GM20000 (cell line): ENCODE data around the gene PPP1R3G.

Source experiments
- DNase-seq: peaks from one replicate; pipeline ENCODE4 v3.0.0; 2012; ENCODE audit warnings: low spot score
- TF ChIP-seq, protein P1 (sequence below): IDR thresholded peaks from 2 replicates; pipeline ENCODE4 v1.5.1; 2012; ENCODE audit warnings: mild to moderate bottlenecking, control low read depth; ENCODE audit errors: extremely low read depth, missing control alignments

PPP1R3G gene

DNA sequence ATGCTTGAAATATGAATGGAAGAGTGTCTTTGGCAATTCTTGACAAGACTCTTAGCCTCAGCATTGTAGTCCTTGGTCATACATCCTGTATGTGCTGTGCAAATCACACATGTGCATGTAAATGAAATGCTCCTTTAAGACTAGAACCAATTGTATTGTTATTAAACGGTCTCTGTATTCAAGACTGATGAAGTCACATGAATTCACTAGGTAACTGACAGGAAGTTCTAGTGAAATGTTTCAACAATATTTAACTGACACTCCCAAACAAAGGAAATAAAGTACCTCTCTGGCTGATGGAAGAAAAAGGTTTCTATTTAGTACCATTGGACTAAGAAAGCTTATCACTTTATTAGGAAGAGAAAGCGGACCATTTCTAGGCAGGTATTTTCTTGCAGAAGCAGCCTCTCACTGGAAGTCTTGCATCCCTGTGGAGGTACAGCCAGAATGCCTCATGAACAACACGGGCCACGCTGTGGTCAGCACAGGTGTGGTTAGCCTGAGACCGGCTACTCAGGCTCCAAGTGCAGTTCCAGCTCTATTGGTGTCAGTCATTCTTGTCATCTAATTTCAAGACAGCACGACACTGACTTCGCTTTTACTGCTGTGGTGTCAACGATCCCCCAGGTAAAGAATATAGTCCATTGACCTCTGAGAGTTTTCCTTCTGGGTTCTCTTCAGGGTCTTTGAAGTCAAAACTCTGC is 17.3 kb downstream of the PPP1R3G start:
- TF ChIP-seq, protein P1, sequence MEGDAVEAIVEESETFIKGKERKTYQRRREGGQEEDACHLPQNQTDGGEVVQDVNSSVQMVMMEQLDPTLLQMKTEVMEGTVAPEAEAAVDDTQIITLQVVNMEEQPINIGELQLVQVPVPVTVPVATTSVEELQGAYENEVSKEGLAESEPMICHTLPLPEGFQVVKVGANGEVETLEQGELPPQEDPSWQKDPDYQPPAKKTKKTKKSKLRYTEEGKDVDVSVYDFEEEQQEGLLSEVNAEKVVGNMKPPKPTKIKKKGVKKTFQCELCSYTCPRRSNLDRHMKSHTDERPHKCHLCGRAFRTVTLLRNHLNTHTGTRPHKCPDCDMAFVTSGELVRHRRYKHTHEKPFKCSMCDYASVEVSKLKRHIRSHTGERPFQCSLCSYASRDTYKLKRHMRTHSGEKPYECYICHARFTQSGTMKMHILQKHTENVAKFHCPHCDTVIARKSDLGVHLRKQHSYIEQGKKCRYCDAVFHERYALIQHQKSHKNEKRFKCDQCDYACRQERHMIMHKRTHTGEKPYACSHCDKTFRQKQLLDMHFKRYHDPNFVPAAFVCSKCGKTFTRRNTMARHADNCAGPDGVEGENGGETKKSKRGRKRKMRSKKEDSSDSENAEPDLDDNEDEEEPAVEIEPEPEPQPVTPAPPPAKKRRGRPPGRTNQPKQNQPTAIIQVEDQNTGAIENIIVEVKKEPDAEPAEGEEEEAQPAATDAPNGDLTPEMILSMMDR: no peak
- DNase-seq: no peak

DNA sequence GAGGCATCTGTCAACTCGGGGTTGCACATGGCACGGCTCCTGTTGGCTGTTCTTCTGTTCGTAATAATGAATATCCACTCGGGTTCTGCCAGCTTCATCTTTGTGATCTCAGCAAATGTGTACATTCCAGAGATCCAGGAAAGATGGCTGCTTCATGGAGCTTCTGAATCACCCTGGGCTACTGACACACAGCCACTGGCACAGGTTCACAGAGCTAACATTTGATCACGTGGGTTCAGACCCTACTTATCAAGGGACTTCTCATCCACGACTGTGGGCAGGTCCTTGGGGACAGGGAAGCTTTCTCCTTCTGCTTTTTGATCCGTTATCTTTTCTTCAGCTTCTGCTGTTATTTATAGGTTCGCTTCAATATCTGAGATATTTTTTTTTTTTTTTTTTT is 18.1 kb downstream of the PPP1R3G start:
- TF ChIP-seq, protein P1: no peak
- no peak for DNase-seq

DNA sequence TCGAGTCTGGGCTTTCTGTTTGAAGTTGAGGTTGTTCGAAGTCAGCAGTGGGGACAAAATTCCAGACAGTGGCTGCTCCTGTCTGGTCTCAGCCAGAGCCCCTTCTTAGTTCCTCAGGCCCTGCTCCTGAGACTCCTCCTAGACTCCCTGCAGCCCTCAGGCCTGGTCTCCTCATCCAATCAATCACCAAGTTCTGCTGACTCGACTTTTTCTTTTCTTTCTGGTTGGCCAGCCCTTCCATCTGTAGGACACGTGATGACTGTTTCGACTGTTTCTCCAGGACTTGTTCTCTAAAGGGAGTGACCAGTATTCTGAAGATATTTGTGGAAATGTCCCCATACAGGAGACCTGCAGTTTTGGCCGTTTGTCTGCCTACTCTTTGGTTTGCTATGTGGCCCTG is 19.5 kb downstream of the PPP1R3G start:
- TF ChIP-seq, protein P1: no peak
- no peak for DNase-seq

DNA sequence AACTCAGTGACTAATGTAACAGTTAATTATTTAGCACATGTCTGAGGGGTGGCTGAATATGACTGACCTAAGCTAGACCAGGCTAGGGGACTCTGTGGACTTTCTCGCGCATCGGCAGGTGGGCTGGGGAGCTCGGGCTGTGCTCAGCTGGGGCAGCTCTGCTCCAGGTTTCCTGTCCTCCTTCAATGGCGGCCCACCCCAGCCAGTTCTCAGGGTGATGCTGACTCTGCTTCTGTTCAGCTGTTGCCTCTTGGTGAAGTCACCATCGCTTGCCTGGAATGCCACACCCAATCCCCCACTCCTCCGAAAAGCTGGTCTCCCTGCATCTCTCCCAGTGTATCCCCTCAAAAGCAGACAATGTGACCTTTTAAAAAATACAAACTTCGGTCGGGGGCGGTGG is 20.0 kb downstream of the PPP1R3G start:
- no peak for DNase-seq
- TF ChIP-seq, protein P1: no peak

DNA sequence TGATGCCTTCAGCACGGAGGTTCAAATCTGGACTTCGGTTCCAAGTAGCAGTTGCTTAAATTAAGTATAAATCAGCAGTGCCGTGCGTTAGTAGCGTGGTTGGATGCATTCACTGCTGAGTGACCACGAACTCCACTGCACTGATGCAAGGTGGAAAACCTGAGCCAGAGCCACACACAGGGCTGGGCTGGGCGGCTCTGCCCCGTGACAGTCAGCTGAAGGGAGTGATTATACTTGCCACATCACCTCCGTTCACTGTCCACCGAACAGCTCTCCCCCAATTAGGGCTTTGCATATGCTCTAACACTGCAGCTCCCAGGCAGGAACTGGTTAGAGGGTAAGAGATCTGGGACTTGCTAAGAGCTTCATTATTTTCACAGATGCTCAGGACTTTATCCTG is 22.2 kb downstream of the PPP1R3G start:
- DNase-seq: no peak
- TF ChIP-seq, protein P1: no peak

DNA sequence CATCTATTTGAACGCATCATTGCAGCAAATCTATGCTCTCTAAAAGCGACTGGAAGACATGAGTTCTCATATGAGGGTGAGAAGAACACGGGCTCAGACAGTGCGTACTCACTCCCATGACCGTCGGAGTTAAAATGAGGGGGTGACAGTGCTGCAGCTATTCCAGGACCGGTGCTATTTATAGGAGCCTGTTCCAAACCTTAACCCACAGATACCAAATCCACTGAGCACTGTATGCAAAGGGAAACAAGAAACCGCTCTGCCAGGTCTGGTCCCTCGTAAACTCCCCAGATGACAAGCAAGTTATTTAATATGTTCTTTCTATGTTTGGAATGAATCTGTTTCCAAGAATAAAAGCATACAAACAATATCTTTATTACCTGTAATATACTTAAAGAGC is 22.9 kb downstream of the PPP1R3G start:
- DNase-seq: no peak
- TF ChIP-seq, protein P1: no peak

DNA sequence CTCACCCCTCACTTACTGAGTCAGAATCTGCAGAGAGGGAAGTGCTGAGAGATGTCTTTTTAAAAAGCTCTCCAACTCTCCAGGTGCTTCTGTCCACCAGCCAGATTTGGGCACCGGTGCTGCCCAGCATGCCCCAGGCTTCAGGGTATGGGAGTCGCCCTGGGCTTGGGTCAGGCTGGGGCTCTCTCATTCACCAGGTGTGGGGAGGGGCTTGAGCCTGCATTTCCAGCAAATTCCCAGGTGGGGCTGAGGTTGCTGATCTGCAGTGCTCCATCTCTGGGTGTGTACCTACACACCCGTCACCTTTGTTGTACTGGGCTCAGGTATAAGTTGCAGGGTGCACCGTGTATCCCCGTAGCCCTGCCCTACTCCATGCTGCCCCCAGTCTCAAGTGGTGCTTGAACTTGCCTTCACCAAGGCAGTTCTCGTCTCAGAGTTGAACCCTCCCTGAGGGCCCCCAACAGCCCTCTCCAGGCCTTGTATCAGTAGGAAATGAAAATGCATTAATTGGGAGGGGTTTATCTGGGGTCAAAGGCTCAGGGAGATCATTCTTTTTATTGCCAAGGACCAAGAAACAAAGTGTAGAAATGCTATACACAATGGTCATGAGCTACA is 23.5 kb downstream of the PPP1R3G start:
- TF ChIP-seq, protein P1: no peak
- no peak for DNase-seq
